Psoas muscle (tissue), 8 donors: Measurements from ENCODE around the gene RSU1. TPM values are rescaled to one million over a fixed set of nuclear protein-coding genes. Genes with fewer than 3 reads are reported as not detected.

Experiments
- ATAC-seq, 4 donors: fragments of 200-7000 bp; cut with Tn5 transposase; one replicate each; pipeline ENCODE4 v1.9.1; 2020; ENCODE audit warnings: moderate library complexity in 3 of 4, mild to moderate bottlenecking in 2 of 4
- DNase-seq, 2 donors: peaks; one replicate each; pipeline ENCODE4 v3.0.0-alpha.2; 2020
- H3K27ac ChIP-seq: fragments of 200-600 bp; one replicate; pipeline ENCODE4 v1.8.0; 2022
- H3K27me3 ChIP-seq, 3 donors: fragments of 200-600 bp in 1 of 3; one replicate each; pipeline versions ENCODE4 v1.6.1 to v1.8.0; 2013 to 2022; ENCODE audit warnings: low read length in 2 of 3, mild to moderate bottlenecking in 2 of 3, moderate library complexity in 1 of 3; ENCODE audit not compliant: insufficient read depth in 3 of 3
- H3K36me3 ChIP-seq, 2 donors: fragments of 200-600 bp in 1 of 2; one replicate each; pipeline versions ENCODE4 v1.6.1 to v1.8.0; 2013 to 2022; ENCODE audit warnings: low read depth in 1 of 2, mild to moderate bottlenecking in 1 of 2, moderate library complexity in 1 of 2; ENCODE audit not compliant: insufficient read depth in 1 of 2
- H3K4me1 ChIP-seq: fragments of 200-600 bp; one replicate; pipeline ENCODE4 v1.8.0; 2022
- H3K4me3 ChIP-seq: fragments of 200-600 bp; one replicate; pipeline ENCODE4 v1.8.0; 2022; ENCODE audit warnings: mild to moderate bottlenecking
- H3K9me3 ChIP-seq: fragments of 200-600 bp; one replicate; pipeline ENCODE4 v1.8.0; 2022
- WGBS, 3 donors: extraction: QIAGEN DNeasy Blood & Tissue Kit; methylation state at CpG; one replicate each; pipeline versions ENCODE4 v1.1.6 to v1.1.7; 2013; 5-methylcytosine and 5-hydroxymethylcytosine counted together
- intact Hi-C, 2 donors: fragments of 100-400 bp; cut with DNase I; formaldehyde crosslinking; loops; one replicate each; pipeline versions ENCODE4 v1.11.0 to v1.14.2; 2022
- polyA plus RNA-seq, 3 donors: library from polyadenylated mRNA; stranded (reverse); fragments of 200-250 nt; gene quantifications; one replicate each; pipeline ENCODE4 v1.2.3, GENCODE V29; 2013
- total RNA-seq, 4 donors: library from RNA; stranded (reverse); fragmentation: NEBNext Ultra II Directional in 2 of 4; extraction: Animal tissue kit (Norgen Biotek cat#: 25700) in 2 of 4; gene quantifications; one replicate each; pipeline versions ENCODE4 v1.2.1 to v1.2.4, GENCODE V29; 2021 to 2023
- TF ChIP-seq, protein P1 (sequence below): fragments of 200-600 bp; IDR thresholded peaks from one replicate; pipeline ENCODE4 v1.8.0; 2022; ENCODE audit warnings: antibody characterized with exemption
- donor health status: healthy with polysubstance abuse.
- donor health status: DM: no; HTN: no; CAD: no; lungs with moderate emphysema.
- donor health status: Bipolar disorder and iron deficiency.
- donor health status: healthy.
- donor health status: DM: yes; HTN: yes; CAD: no.
- donor health status: DM: no; HTN: no; CAD: no.
- donor health status: DM: no; HTN: no; CAD: no.
- donor health status: DM: yes; HTN: yes; CAD: no.

Gene RSU1
- total and polyA plus RNA-seq, 7 donors, result 19.7 to 43.2 (median 29.0) TPM

DNA sequence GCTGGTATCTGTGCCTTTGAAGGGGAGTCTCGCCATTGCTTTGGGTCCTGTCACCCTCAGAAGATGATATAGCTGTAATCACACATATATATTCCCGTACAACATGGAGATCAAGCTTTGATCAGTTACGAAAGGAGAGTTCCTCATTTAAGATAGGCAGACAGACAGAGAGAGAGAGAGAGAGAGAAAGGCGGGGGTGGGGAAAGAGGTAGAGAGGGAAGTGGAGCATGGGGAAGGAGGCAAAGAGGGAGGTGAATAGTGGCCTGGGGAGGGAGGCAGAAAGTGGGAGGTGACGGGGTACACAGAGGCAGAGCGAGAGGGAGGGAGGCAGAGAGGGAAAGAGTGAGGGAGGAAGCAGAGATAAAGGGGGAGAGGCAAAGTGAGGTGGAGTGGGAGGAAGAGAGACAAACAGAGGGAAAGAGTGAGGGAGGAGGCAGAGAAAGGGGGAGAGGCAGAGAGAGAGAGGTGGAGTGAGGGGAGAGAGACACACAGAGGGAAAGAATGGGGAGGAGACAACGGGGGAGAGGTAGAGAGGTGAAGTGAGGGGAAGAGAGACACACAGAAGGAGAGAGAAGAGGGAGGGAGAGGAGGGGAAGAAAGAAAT lies 250.9 kb downstream of the RSU1 start:
- no peak for DNase-seq
- Histone ChIP-seq H3K4me1 (no peaks in the 10 kb centered on the region), H3K36me3 (no peaks in the 10 kb centered on the region), H3K27me3 (peaks cover 0 to 9% (median 0%) of the 10 kb centered on the region in 3 donors), H3K9me3 (no peaks in the 10 kb centered on the region), H3K27ac (no peak overlapping the region), H3K4me3 (no peak overlapping the region)
- WGBS, 3 donors, result 60 to 69% (median 61%) methylated on average over 7 of the region's 7 CpGs
- intact Hi-C loops, result no loop called here
- TF ChIP-seq, protein P1, sequence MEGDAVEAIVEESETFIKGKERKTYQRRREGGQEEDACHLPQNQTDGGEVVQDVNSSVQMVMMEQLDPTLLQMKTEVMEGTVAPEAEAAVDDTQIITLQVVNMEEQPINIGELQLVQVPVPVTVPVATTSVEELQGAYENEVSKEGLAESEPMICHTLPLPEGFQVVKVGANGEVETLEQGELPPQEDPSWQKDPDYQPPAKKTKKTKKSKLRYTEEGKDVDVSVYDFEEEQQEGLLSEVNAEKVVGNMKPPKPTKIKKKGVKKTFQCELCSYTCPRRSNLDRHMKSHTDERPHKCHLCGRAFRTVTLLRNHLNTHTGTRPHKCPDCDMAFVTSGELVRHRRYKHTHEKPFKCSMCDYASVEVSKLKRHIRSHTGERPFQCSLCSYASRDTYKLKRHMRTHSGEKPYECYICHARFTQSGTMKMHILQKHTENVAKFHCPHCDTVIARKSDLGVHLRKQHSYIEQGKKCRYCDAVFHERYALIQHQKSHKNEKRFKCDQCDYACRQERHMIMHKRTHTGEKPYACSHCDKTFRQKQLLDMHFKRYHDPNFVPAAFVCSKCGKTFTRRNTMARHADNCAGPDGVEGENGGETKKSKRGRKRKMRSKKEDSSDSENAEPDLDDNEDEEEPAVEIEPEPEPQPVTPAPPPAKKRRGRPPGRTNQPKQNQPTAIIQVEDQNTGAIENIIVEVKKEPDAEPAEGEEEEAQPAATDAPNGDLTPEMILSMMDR, result no peak
- no peak for ATAC-seq

- intact Hi-C loops, result no loop called here
- Histone ChIP-seq H3K36me3 (no peaks in the 10 kb centered on the region), H3K9me3 (no peaks in the 10 kb centered on the region), H3K27ac (no peak overlapping the region), H3K4me1 (no peaks in the 10 kb centered on the region), H3K27me3 (peaks cover 0 to 9% (median 0%) of the 10 kb centered on the region in 3 donors), H3K4me3 (no peak overlapping the region)
- TF ChIP-seq, protein P1, result no peak
- no peak for ATAC-seq
- no peak for DNase-seq
- 11 to 24% (median 15%) methylated on average over 3 of the region's 3 CpGs for WGBS, 3 donors
These were observed 251.6 kb downstream of the RSU1 start for GRCh38 chr10:16565604-16566003.

DNA sequence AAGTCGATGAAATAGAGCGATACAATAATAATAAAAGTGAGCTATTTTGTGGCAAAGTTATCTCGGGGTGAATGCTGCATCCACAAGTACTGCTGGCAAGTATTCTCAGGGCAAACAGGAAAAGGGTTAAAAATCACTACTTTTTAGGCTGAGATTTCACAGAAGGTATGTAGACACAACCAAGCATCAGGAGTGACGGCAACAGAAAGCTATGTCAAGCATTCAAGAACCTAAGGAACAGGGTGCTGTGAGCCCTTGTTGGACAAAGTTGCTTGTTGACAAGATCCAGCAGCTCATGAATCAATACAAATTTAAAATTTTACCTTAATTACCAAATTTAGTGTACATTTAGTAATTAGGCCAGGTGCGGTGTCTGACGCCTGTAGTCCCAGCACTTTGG lies 254.3 kb downstream of the RSU1 start:
- TF ChIP-seq, protein P1, result no peak
- Histone ChIP-seq H3K4me3 (no peak overlapping the region), H3K9me3 (no peaks in the 10 kb centered on the region), H3K4me1 (no peaks in the 10 kb centered on the region), H3K27me3 (peaks cover 0 to 2% (median 0%) of the 10 kb centered on the region in 3 donors), H3K27ac (no peak overlapping the region), H3K36me3 (no peaks in the 10 kb centered on the region)
- DNase-seq, result no peak
- intact Hi-C loops, result no loop called here
- 85 to 89% (median 89%) methylated on average over 6 of the region's 6 CpGs for WGBS, 3 donors
- no peak for ATAC-seq

- DNase-seq (no peak), ATAC-seq (no peak)
- WGBS, 3 donors, result 66 to 77% (median 71%) methylated on average over 5 of the region's 5 CpGs
- Histone ChIP-seq H3K27ac (no peak overlapping the region), H3K4me1 (no peaks in the 10 kb centered on the region), H3K27me3 (no peaks in the 10 kb centered on the region), H3K36me3 (no peaks in the 10 kb centered on the region), H3K4me3 (no peak overlapping the region), H3K9me3 (no peaks in the 10 kb centered on the region)
- intact Hi-C loops, result no loop called here
- TF ChIP-seq, protein P1, result no peak
These were observed 257.9 kb downstream of the RSU1 start for GRCh38 chr10:16559236-16559773.

- Histone ChIP-seq H3K4me3 (no peak overlapping the region), H3K4me1 (no peaks in the 10 kb centered on the region), H3K36me3 (no peaks in the 10 kb centered on the region), H3K9me3 (no peaks in the 10 kb centered on the region), H3K27ac (no peak overlapping the region), H3K27me3 (no peaks in the 10 kb centered on the region)
- ATAC-seq, result no peak
- DNase-seq, result no peak
- TF ChIP-seq, protein P1, result no peak
- intact Hi-C loops, result loop anchor here in 1 of 2 donors (10.0 kb wide), 1 partner anchor 663 kb away; no protein-coding TSS in a partner anchor
- WGBS, 3 donors, result 71 to 76% (median 75%) methylated on average over 4 of the region's 4 CpGs
These were observed 269.3 kb downstream of the RSU1 start for GRCh38 chr10:16547973-16548372.
